NCI-H748 (cell line): ENCODE measurements around the gene TGM1.
A peak's percentile ranks its signal among the peaks of the same experiment; 100 is the strongest.

Experiments
- DNase-seq: peaks from one replicate; lab custom pipeline; 2025; ENCODE audit not compliant: unreplicated experiment; lab: John Stamatoyannopoulos, UW

TGM1 gene

GRCh38 chr14:24271134-24271833, 8.3 kb upstream of the TGM1 start, which contains the start of gene RABGGTA:
Gene RABGGTA (minus strand): TSS chr14:24271597. CDS start chr14:24271115, 482 bp downstream.
- DNase-seq, result peak; percentile 96

- peak; percentile 56 for DNase-seq
Observed at GRCh38 chr14:24270537-24271133, 7.7 kb upstream of the TGM1 start.

GRCh38 chr14:24269910-24270536, 7.0 kb upstream of the TGM1 start:
- DNase-seq, result no peak

GRCh38 chr14:24269368-24269767, 6.4 kb upstream of the TGM1 start:
- no peak for DNase-seq

- no peak for DNase-seq
Observed at GRCh38 chr14:24268225-24268624, 5.2 kb upstream of the TGM1 start.

GRCh38 chr14:24267516-24267915, 4.5 kb upstream of the TGM1 start:
- no peak for DNase-seq

GRCh38 chr14:24266344-24267244, 3.6 kb upstream of the TGM1 start:
- DNase-seq, result no peak

GRCh38 chr14:24264298-24264697, 1.3 kb upstream of the TGM1 start:
- DNase-seq, result no peak

GRCh38 chr14:24263848-24264247, 871 bp upstream of the TGM1 start:
- DNase-seq, result no peak

- no peak for DNase-seq
Observed at GRCh38 chr14:24261969-24262327, 1.0 kb downstream of the TGM1 start.

- no peak for DNase-seq
Observed at GRCh38 chr14:24261256-24261968, 1.6 kb downstream of the TGM1 start.

GRCh38 chr14:24260780-24261157, 2.2 kb downstream of the TGM1 start:
- no peak for DNase-seq

- DNase-seq, result no peak
Observed at GRCh38 chr14:24260026-24260779, 2.8 kb downstream of the TGM1 start.

- no peak for DNase-seq
Observed at GRCh38 chr14:24259282-24260025, 3.5 kb downstream of the TGM1 start.

GRCh38 chr14:24258548-24259265, 4.3 kb downstream of the TGM1 start:
- DNase-seq, result no peak

- DNase-seq, result no peak
Observed at GRCh38 chr14:24258119-24258518, 4.9 kb downstream of the TGM1 start.

GRCh38 chr14:24256960-24257359, 6.0 kb downstream of the TGM1 start:
- DNase-seq, result no peak

GRCh38 chr14:24255931-24256711, 6.9 kb downstream of the TGM1 start:
- no peak for DNase-seq
